Activated CD8-positive, alpha-beta T cell treated with anti-CD3 and anti-CD28 coated beads for 36 hours (primary cell): ENCODE results near the gene KRTAP1-5. TPM values are rescaled to one million over a fixed set of nuclear protein-coding genes. Genes with fewer than 3 reads are reported as not detected.
"Not testable (repeated sequence)": the region's sequence is repeated elsewhere in the genome, so short reads cannot be mapped to it uniquely, and the experiment has no call there.

Experiments used
- ATAC-seq: fragments of 200-7000 bp; cut with Tn5 transposase; one replicate; pipeline ENCODE4 v1.10.0; 2021; ENCODE audit warnings: mild to moderate bottlenecking, moderate library complexity
- CTCF ChIA-PET: fragments of 350-600 bp; sonication (Branson Sonifier 250); formaldehyde crosslinking; loops from one replicate; lab custom pipeline; 2021; ENCODE audit warnings: antibody characterized with exemption; lab: Charles Lee
- POLR2A ChIA-PET: fragments of 350-600 bp; sonication (Branson Sonifier 250); formaldehyde crosslinking; loops from one replicate; lab custom pipeline; 2021; ENCODE audit warnings: antibody characterized with exemption; lab: Charles Lee
- DNase-seq: peaks from one replicate; pipeline ENCODE4 v3.0.0-alpha.2; 2020
- H3K27ac Mint-ChIP-seq: one replicate; pipeline ENCODE4 v1.8.0; 2021; ENCODE audit warnings: mild to moderate bottlenecking, mixed read lengths
- H3K27me3 Mint-ChIP-seq: one replicate; pipeline ENCODE4 v1.8.0; 2021; ENCODE audit warnings: mixed read lengths
- H3K36me3 Mint-ChIP-seq: one replicate; pipeline ENCODE4 v1.8.0; 2021; ENCODE audit warnings: low read depth, mixed read lengths
- H3K4me1 Mint-ChIP-seq: one replicate; pipeline ENCODE4 v1.8.0; 2021; ENCODE audit warnings: low read depth, mixed read lengths
- H3K4me3 Mint-ChIP-seq: one replicate; pipeline ENCODE4 v1.8.0; 2021; ENCODE audit warnings: mild to moderate bottlenecking, moderate library complexity, mixed read lengths
- H3K9me3 Mint-ChIP-seq: one replicate; pipeline ENCODE4 v1.8.0; 2021; ENCODE audit warnings: mixed read lengths
- CTCF ChIP-seq: fragments of 200-600 bp; IDR thresholded peaks from one replicate; pipeline ENCODE4 v1.8.0; 2022; ENCODE audit warnings: antibody characterized with exemption, mild to moderate bottlenecking
- intact Hi-C: fragments of 100-400 bp; cut with micrococcal nuclease; formaldehyde crosslinking; loops from one replicate; pipeline ENCODE4 v1.10.0; 2022
- total RNA-seq, 2 experiments: library from RNA; stranded (reverse); gene quantifications; one replicate each; pipeline ENCODE4 v1.2.3, GENCODE V29; 2021

The KRTAP1-5 gene
- total RNA-seq, 2 experiments from 2014 or later = not detected

GRCh38 chr17:41048441-41048840 is 21.4 kb upstream of the KRTAP1-5 start:
- no peak for ATAC-seq
- intact Hi-C loops = no loop called here
- TF ChIP-seq CTCF = no peak
- Mint-ChIP-seq H3K4me1 (peaks cover 3% of the 10 kb centered on the region), H3K4me3 (no peak overlapping the region), H3K9me3 (peaks cover 3% of the 10 kb centered on the region), H3K27me3 (peaks cover 13% of the 10 kb centered on the region), H3K27ac (no peak overlapping the region), H3K36me3 (no peaks in the 10 kb centered on the region)
- ChIA-PET POLR2A (no interaction called here), CTCF (no interaction called here)
- DNase-seq = no peak

GRCh38 chr17:41046735-41047465 is 19.9 kb upstream of the KRTAP1-5 start, which contains the start of gene KRTAP2-1:
Gene KRTAP2-1, minus strand, starts transcription at chr17:41047316. Its CDS starts 49 bp downstream, at chr17:41047267.
- H3K36me3 Mint-ChIP-seq, POLR2A ChIA-PET, ATAC-seq, DNase-seq, H3K27ac Mint-ChIP-seq, H3K4me3 Mint-ChIP-seq, H3K4me1 Mint-ChIP-seq, H3K9me3 Mint-ChIP-seq, intact Hi-C loops, CTCF ChIA-PET: not testable (repeated sequence)
- peaks cover 13% of the 10 kb centered on the region for H3K27me3 Mint-ChIP-seq

- ChIA-PET CTCF (no interaction called here), POLR2A (no interaction called here)
- Mint-ChIP-seq H3K36me3 (no peaks in the 10 kb centered on the region), H3K4me3 (no peak overlapping the region), H3K27ac (no peak overlapping the region), H3K27me3 (peaks cover 13% of the 10 kb centered on the region), H3K4me1 (peaks cover 3% of the 10 kb centered on the region), H3K9me3 (peaks cover 6% of the 10 kb centered on the region)
- intact Hi-C loops = no loop called here
- TF ChIP-seq CTCF = no peak
- ATAC-seq (no peak), DNase-seq (no peak)
Measured at GRCh38 chr17:41042953-41043352, 15.9 kb upstream of the KRTAP1-5 start.

- ATAC-seq, H3K4me3 Mint-ChIP-seq, H3K27ac Mint-ChIP-seq, H3K9me3 Mint-ChIP-seq, H3K27me3 Mint-ChIP-seq, DNase-seq, H3K36me3 Mint-ChIP-seq, CTCF ChIA-PET, H3K4me1 Mint-ChIP-seq, POLR2A ChIA-PET, intact Hi-C loops: not testable (repeated sequence)
Measured at GRCh38 chr17:41040783-41041571, 14.0 kb upstream of the KRTAP1-5 start, which contains the start of gene KRTAP1-1. Gene KRTAP1-1, minus strand, starts transcription at chr17:41041450. Its CDS starts 53 bp downstream, at chr17:41041397.

GRCh38 chr17:41037853-41038350 is 10.9 kb upstream of the KRTAP1-5 start:
- no peaks in the 10 kb centered on the region for H3K4me1 Mint-ChIP-seq
- no peaks in the 10 kb centered on the region for H3K36me3 Mint-ChIP-seq
- H3K27me3 Mint-ChIP-seq = peaks cover 3% of the 10 kb centered on the region
- DNase-seq = no peak
- H3K4me3 Mint-ChIP-seq = no peak overlapping the region
- H3K9me3 Mint-ChIP-seq = peaks cover 1% of the 10 kb centered on the region
- ATAC-seq = no peak
- ChIA-PET CTCF (interaction anchor here (0.8 kb wide), 1 partner anchor 21 kb away, joined by 3 read pairs; no protein-coding TSS in a partner anchor), POLR2A (no interaction called here)
- intact Hi-C loops = no loop called here
- no peak overlapping the region for H3K27ac Mint-ChIP-seq
- TF ChIP-seq CTCF = no peak

- CTCF ChIA-PET, POLR2A ChIA-PET, ATAC-seq: not testable (repeated sequence)
Measured at GRCh38 chr17:41034346-41034935, 7.4 kb upstream of the KRTAP1-5 start, which contains the start of gene KRTAP1-3. Gene KRTAP1-3, minus strand, starts transcription at chr17:41034874. Its CDS starts 53 bp downstream, at chr17:41034821.

More at GRCh38 chr17:41034346-41034935, 7.4 kb upstream of the KRTAP1-5 start, which contains the start of gene KRTAP1-3:
- H3K27ac Mint-ChIP-seq, intact Hi-C loops, H3K4me3 Mint-ChIP-seq, H3K36me3 Mint-ChIP-seq, H3K9me3 Mint-ChIP-seq, DNase-seq, H3K4me1 Mint-ChIP-seq: not testable (repeated sequence)
- H3K27me3 Mint-ChIP-seq = peaks cover 13% of the 10 kb centered on the region
